ENCODE measurements around the gene KRTAP4-6.
"Not testable (repeated sequence)": the region's sequence is repeated elsewhere in the genome, so short reads cannot be mapped to it uniquely, and the experiment has no call there.

Gene KRTAP4-6

DNA sequence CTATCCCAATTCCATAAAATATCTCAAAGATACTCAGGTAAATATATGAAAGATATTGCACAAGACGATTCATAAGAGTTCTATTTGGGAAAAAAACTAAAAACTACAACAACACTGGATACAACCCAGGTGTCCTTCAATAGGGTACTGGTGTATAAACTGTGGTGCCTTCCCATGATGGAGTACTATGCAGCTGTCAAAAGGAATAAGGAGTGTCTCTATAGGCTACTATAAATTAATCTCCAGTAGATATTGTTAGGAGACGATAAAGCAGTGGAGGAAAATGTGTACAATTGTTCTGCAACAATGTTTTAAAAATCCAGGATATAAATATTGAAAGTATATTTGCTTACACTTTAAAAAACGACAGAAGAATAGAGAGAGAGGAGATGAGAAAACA lies 13.9 kb downstream of the KRTAP4-6 start:
- no peak overlapping the region for H3K4me3 ChIP-seq (ENCODE audit: low read depth, low read length)
- DNase-seq (ENCODE audit: low read depth): no peak
- TF ChIP-seq, protein P1, sequence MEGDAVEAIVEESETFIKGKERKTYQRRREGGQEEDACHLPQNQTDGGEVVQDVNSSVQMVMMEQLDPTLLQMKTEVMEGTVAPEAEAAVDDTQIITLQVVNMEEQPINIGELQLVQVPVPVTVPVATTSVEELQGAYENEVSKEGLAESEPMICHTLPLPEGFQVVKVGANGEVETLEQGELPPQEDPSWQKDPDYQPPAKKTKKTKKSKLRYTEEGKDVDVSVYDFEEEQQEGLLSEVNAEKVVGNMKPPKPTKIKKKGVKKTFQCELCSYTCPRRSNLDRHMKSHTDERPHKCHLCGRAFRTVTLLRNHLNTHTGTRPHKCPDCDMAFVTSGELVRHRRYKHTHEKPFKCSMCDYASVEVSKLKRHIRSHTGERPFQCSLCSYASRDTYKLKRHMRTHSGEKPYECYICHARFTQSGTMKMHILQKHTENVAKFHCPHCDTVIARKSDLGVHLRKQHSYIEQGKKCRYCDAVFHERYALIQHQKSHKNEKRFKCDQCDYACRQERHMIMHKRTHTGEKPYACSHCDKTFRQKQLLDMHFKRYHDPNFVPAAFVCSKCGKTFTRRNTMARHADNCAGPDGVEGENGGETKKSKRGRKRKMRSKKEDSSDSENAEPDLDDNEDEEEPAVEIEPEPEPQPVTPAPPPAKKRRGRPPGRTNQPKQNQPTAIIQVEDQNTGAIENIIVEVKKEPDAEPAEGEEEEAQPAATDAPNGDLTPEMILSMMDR (IDR thresholded peaks at IDR 0.05; ENCODE audit: control insufficient read depth, extremely low read depth, insufficient read depth): no peak

DNA sequence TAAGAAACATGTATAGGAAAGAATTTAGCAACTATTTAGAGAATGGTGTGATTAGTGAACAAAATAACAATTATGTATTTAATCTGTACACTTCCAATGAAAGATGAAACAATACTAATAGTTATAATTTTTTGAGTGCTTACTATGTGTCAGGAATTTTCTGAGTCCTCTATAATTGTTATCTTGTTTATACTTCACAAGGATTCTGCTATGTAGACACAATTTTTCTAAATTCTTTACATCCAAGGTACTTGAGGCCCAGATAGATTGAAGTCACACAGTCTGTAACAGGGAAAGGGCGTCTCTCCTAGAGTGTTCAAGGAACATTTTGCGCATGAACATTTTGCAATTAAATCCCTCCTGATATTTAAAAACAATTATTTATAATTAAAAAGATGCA lies 15.3 kb downstream of the KRTAP4-6 start:
- TF ChIP-seq, protein P1 (IDR thresholded peaks at IDR 0.05; ENCODE audit: control insufficient read depth, extremely low read depth, insufficient read depth): no peak
- H3K4me3 ChIP-seq (ENCODE audit: low read depth, low read length): no peak overlapping the region
- DNase-seq (ENCODE audit: low read depth): no peak

DNA sequence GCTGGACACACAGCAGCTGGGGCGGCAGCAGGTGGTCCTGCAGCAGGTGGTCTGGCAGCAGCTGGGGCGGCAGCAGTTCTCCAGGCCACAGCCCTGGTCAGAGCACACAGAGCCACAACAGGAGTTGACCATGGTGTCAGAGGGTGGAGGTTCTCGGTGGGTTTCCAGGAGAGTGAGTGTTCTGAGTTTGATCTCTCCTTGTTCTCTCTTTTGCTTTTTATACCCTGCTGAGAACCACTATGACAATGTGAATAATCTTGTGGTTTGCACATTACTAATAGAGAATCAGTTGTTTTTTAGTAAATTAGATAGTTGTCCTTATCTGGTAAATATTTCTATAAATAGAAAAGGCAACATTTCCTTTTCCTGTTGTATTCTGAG lies 16.4 kb downstream of the KRTAP4-6 start, which contains the start of gene KRTAP4-12:
KRTAP4-12 (minus strand) TSS at position 192 of the 381 bp plus-strand sequence; CDS start at position 132, 60 bp downstream.
- not testable (repeated sequence) for DNase-seq (ENCODE audit: low read depth); H3K4me3 ChIP-seq (ENCODE audit: low read depth, low read length)

DNA sequence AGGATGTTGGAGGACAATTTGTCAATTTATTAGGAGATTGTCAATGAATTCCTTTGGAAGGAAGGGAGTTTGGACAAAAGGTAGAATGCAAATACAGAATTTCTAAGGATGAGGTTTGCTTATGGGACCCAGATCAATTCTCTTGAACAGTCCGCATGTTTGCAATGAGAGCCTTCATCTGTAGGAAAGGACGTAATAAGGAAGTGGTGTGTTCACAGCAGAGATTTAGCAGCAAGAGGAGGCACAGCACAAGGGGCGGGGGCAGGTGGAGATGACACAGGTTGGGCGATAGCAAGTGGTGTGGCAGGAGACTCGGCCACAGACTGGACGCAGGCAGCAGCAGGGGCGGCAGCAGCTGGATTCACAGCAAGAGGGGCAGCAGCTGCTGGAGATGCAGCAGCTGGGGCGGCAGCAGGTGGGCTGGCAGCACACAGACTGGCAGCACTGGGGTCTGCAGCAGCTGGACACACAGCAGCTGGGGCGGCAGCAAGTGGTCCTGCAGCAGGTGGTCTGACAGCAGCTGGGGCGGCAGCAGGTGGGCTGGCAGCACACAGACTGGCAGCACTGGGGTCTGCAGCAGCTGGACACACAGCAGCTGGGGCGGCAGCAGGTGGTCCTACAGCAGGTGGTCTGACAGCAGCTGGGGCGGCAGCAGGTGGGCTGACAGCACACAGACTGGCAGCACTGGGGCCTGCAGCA lies 16.9 kb downstream of the KRTAP4-6 start:
- not testable (repeated sequence) for H3K4me3 ChIP-seq (ENCODE audit: low read depth, low read length)

DNA sequence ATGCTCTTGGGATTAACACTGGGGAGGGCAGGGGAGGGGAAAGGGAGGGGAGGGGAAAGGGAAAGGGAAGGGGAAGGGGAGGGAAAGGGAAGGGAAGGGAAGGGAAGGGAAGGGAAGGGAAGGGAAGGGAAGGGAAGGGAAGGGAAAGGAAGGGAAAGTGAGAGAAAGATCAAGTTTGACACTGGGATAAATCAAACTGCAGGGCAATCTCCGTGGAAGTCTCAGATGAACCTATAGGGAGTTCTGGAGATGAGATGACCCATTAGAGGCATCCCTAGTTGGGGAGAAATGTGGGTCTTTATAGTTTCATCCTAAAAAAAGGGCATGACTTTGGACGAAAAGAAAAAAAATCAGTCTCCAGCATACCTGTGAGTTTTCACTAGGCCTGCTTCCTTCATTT lies 18.6 kb downstream of the KRTAP4-6 start:
- TF ChIP-seq, protein P1 (IDR thresholded peaks at IDR 0.05; ENCODE audit: control insufficient read depth, extremely low read depth, insufficient read depth): no peak
- no peak for DNase-seq (ENCODE audit: low read depth)
- H3K4me3 ChIP-seq (ENCODE audit: low read depth, low read length): no peak overlapping the region

More for the DNA sequence above, 16.9 kb downstream of the KRTAP4-6 start:
- DNase-seq (ENCODE audit: low read depth): not testable (repeated sequence)

DNA sequence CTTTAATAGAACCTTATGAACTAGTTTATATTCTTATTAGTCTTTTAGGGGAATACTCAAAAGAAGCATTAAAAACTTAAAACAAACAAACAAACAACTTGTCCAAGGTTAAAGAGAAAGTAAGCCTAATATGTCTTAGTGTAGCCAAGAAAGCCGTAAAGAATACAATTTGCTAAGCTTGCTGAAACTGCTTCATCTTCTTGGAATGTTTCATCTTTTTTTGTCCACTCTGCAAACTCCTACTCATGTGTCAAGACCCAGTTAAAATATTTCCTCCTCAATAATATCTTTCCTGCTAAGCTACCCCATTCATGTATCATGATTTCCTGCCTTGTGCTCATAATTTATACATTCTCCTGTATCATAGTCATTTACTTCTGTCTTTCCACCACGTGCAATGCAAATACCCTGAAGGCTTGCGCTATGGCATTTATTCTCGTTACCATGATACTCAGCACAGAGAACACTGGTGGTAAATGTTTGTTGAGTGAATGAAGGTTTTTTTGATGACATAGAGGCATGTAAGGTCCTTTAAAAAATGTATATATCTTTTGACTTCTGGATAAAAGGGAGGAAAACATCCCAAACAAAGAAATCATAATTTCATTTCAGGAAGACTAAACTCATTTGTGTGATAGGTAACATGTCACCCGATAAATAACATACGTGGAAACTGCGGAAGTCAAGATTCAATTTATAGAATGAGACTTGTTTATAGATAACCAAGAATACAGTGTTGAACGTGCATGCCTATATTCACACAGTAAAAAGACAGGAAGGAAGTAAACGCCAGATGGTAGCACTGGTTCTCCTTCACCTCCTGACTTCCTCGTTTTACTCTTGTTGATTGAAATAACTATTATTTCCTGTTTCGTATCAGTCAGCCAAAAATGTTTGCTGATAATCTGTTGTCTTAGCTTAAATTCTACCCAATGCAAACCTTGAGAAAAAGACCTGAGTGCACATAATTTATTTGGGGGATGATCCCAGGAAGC lies 20.4 kb downstream of the KRTAP4-6 start:
- not testable (repeated sequence) for H3K4me3 ChIP-seq (ENCODE audit: low read depth, low read length); DNase-seq (ENCODE audit: low read depth)

DNA sequence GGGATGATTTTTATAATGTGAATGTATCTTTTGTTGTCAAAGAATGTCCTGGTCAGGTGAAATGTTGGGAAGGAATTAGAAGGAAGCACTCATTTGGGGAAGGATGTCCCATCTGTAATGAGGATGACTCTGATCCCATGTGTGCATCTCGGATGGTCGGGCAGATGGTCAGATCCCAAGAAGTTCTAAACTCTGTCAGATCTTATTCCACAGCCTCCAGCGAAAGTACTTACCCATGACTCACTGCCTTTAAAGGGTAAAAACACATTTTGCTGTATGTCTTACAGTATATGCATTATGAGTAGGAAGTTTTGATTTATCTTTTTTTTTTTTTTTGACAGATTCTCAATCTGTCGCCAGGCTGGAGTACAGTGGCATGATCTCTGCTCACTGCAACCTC lies 21.6 kb downstream of the KRTAP4-6 start:
- TF ChIP-seq, protein P1 (IDR thresholded peaks at IDR 0.05; ENCODE audit: control insufficient read depth, extremely low read depth, insufficient read depth): no peak
- no peak for DNase-seq (ENCODE audit: low read depth)
- H3K4me3 ChIP-seq (ENCODE audit: low read depth, low read length): no peak overlapping the region

DNA sequence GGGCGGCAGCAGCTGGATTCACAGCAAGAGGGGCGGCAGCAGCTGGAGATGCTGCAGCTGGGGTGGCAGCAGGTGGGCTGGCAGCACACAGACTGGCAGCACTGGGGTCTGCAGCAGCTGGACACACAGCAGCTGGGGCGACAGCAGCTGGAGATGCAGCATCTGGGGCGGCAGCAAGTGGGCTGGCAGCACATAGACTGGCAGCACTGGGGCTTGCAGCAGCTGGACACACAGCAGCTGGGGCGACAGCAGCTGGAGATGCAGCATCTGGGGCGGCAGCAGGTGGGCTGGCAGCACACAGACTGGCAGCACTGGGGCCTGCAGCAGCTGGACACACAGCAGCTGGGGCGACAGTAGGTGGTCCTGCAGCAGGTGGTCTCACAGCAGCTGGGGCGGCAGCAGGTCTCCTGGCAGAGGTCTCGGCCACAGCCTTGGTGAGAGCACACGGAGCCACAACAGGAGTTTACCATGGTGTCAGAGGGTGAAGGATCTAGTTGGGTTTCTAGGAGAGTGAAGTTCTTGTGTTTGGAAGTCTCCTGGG lies 22.4 kb downstream of the KRTAP4-6 start, which contains the start of gene KRTAP4-11:
KRTAP4-11 (minus strand) TSS at position 528 of the 541 bp plus-strand sequence; CDS start at position 470, 58 bp downstream.
- not testable (repeated sequence) for H3K4me3 ChIP-seq (ENCODE audit: low read depth, low read length); DNase-seq (ENCODE audit: low read depth)

All from LNCaP clone FGC (cell line).